K562 (cell line): ENCODE results near the gene ATXN7L1. TPM values are rescaled to one million over a fixed set of nuclear protein-coding genes. Genes with fewer than 3 reads are reported as not detected.

Experiments used
- ATAC-seq: fragments of 200-7000 bp; cut with Tn5 transposase; 3 replicates; pipeline ENCODE4 v1.9.1; 2020; ENCODE audit warnings: moderate library complexity
- BruUV-seq: library from RNA; stranded (reverse); fragments of 400-500 nt; replicated peaks from 2 replicates; lab custom pipeline; 2021; lab: Mats Ljungman, UMichigan
- CTCF ChIA-PET: fragments of 300-600 bp; formaldehyde crosslinking; extraction: SDS; loops from one replicate; lab custom pipeline; 2021; ENCODE audit warnings: low intra/inter-chr PET ratio; lab: Yijun Ruan, JAX
- POLR2A ChIA-PET: fragments of 300-600, 350-650 bp; sonication (Branson Sonifier 250); formaldehyde crosslinking; extraction: SDS; loops from one replicate; lab custom pipeline; 2021; ENCODE audit warnings: antibody characterized with exemption, inconsistent platforms; lab: Yijun Ruan, JAX
- DNase-seq, 4 experiments: peaks; one replicate each; pipeline versions ENCODE4 v3.0.0 to v3.0.0-alpha.2; 2011 to 2018; ENCODE audit warnings: low spot score in 3 of 4, mixed read lengths in 3 of 4; ENCODE audit errors: extremely low read depth in 1 of 4
- FAIRE-seq: peaks from 2 replicates; lab custom pipeline; 2011; peaks lifted over from hg19 to GRCh38; lab: Jason Lieb, UNC
- H2AFZ ChIP-seq: 2 replicates; pipeline ENCODE4 v1.6.0; 2011; ENCODE audit warnings: low read depth, low read length, control low read depth, inconsistent platforms
- H3K27ac ChIP-seq: fragments of 200-600 bp; 3 replicates; pipeline ENCODE4 v1.8.0; 2011; ENCODE audit warnings: low read depth, mild to moderate bottlenecking, control low read depth, inconsistent platforms, low read length, moderate library complexity, mixed read lengths; ENCODE audit errors: extremely low read depth
- H3K27me3 ChIP-seq, 2 experiments: fragments of 300-600 bp in 1 of 2; 2 replicates in 1 of 2; 3 replicates in 1 of 2; pipeline versions ENCODE4 v1.6.0 to v1.8.0; 2011; ENCODE audit warnings: inconsistent platforms in 2 of 2, low read length in 2 of 2, mild to moderate bottlenecking in 1 of 2, mixed read lengths in 1 of 2, moderate library complexity in 1 of 2; ENCODE audit not compliant: control insufficient read depth in 2 of 2, insufficient read depth in 2 of 2
- H3K36me3 ChIP-seq: fragments of 300-600 bp; 3 replicates; pipeline ENCODE4 v1.8.0; 2011; ENCODE audit warnings: mild to moderate bottlenecking, low read length, inconsistent platforms; ENCODE audit not compliant: control insufficient read depth, insufficient read depth
- H3K4me1 ChIP-seq, 2 experiments: fragments of 200-600 bp in 1 of 2; replicated peaks in 1 of 2; 2 replicates in 1 of 2; 3 replicates in 1 of 2; pipeline versions ENCODE4 v1.5.1 to v1.8.0; 2011; ENCODE audit warnings: inconsistent platforms in 2 of 2, low read length in 2 of 2, mild to moderate bottlenecking in 1 of 2, mixed read lengths in 1 of 2, moderate library complexity in 1 of 2; ENCODE audit not compliant: control insufficient read depth in 2 of 2, insufficient read depth in 2 of 2
- H3K4me2 ChIP-seq: 2 replicates; pipeline ENCODE4 v1.6.1; 2011; ENCODE audit warnings: low read length, control low read depth, inconsistent platforms, mixed read lengths; ENCODE audit not compliant: insufficient read depth
- H3K4me3 ChIP-seq: fragments of 200-600 bp; sonication (generic), shearing (Covaris generic); 2 replicates; pipeline ENCODE4 v1.5.1; 2016; ENCODE audit warnings: control low read depth, inconsistent platforms
- H3K79me2 ChIP-seq: fragments of 200-600 bp; 3 replicates; pipeline ENCODE4 v1.8.0; 2011; ENCODE audit warnings: low read length, inconsistent platforms; ENCODE audit not compliant: control insufficient read depth, insufficient read depth
- H3K9ac ChIP-seq, 2 experiments: 2 replicates each; pipeline versions ENCODE4 v1.6.0 to v1.6.1; 2011; ENCODE audit warnings: low read depth in 2 of 2, low read length in 2 of 2, control low read depth in 1 of 2, inconsistent platforms in 1 of 2, mild to moderate bottlenecking in 1 of 2, mixed read lengths in 1 of 2; ENCODE audit not compliant: insufficient read depth in 1 of 2
- H3K9me1 ChIP-seq: one replicate; pipeline ENCODE4 v1.6.0; 2011; ENCODE audit warnings: inconsistent platforms, mild to moderate bottlenecking, low read length, moderate library complexity; ENCODE audit not compliant: control insufficient read depth, insufficient read depth
- H3K9me3 ChIP-seq: replicated peaks from 2 replicates; pipeline ENCODE4 v1.5.1; 2011; ENCODE audit warnings: low read depth, low read length, inconsistent platforms; ENCODE audit not compliant: control insufficient read depth, insufficient read depth
- H4K20me1 ChIP-seq: replicated peaks from 2 replicates; pipeline ENCODE4 v1.6.1; 2011; ENCODE audit warnings: low read length, inconsistent platforms, mixed read lengths; ENCODE audit not compliant: control insufficient read depth, insufficient read depth
- AFF4 ChIP-seq: sonication (generic); formaldehyde crosslinking; IDR thresholded peaks from 2 replicates; pipeline ENCODE4 v1.8.0; 2023; ENCODE audit warnings: mild to moderate bottlenecking, missing genetic modification reagents
- FOSL1 ChIP-seq: fragments of 200-800 bp; sonication (Bioruptor generic); conservative IDR thresholded peaks from 2 replicates; pipeline ENCODE4 v1.6.1; 2016; ENCODE audit warnings: missing genetic modification characterization, missing compliant biosample characterization
- MCM2 ChIP-seq: fragments of 450-650 bp; IDR thresholded peaks from 2 replicates; pipeline ENCODE4 v1.6.1; 2017; ENCODE audit warnings: low read depth, mild to moderate bottlenecking
- MYNN ChIP-seq, 2 experiments: sonication (generic); formaldehyde crosslinking in 1 of 2; IDR thresholded peaks; 2 replicates each; pipeline versions ENCODE4 v1.5.0 to v1.6.1; 2016 to 2020; ENCODE audit warnings: antibody characterized with exemption in 1 of 2, missing genetic modification reagents in 1 of 2
- NELFE ChIP-seq: IDR thresholded peaks from 2 replicates; pipeline ENCODE4 v1.6.1; 2011; ENCODE audit warnings: mild to moderate bottlenecking; ENCODE audit not compliant: insufficient read depth, insufficient read length
- ZNF263 ChIP-seq: sonication (generic); formaldehyde crosslinking; IDR thresholded peaks from 2 replicates; pipeline ENCODE4 v1.8.0; 2022; ENCODE audit warnings: mild to moderate bottlenecking, missing genetic modification reagents, borderline replicate concordance
- WGBS: fragments of 100-300 bp; shearing (Covaris generic); methylation state at CpG from one replicate; pipeline ENCODE4 v1.1.6; 2016; ENCODE audit warnings: low coverage, mixed read lengths; ENCODE audit not compliant: insufficient coverage; ENCODE audit errors: missing lambda C conversion rate; 5-methylcytosine and 5-hydroxymethylcytosine counted together
- in situ Hi-C: fragments of 300-500 bp; cut with MboI; formaldehyde crosslinking; loops from 4 replicates; pipeline ENCODE4 v1.15.0; 2018; ENCODE audit warnings: inconsistent platforms, mixed read lengths
- intact Hi-C: fragments of 100-400 bp; cut with micrococcal nuclease; formaldehyde crosslinking; loops from 2 replicates; pipeline ENCODE4 v1.14.2; 2022
- polyA plus RNA-seq, 8 experiments: library from polyadenylated mRNA; depleted of rRNA in 4 of 8; stranded (reverse) in 5 of 8; unstranded in 3 of 8; fragments of >200 nt; fragmentation: Nextera tagmentation in 2 of 8; fragmentation: Illumina TruSeq in 1 of 8; extraction: Ambion mirVana in 2 of 8; extraction: Trizol in 1 of 8; gene quantifications; 2 replicates each; pipeline versions ENCODE4 v1.2.1 to v1.2.3, GENCODE V29; 2011 to 2014; ENCODE audit warnings: inconsistent platforms in 1 of 8, missing spikeins in 1 of 8
- total RNA-seq, 7 experiments: library from RNA; depleted of rRNA in 6 of 7; stranded (reverse); fragments of >200 nt in 6 of 7; fragmentation: Illumina TruSeq in 2 of 7; extraction: Trizol in 2 of 7; gene quantifications; 2 replicates each; pipeline versions ENCODE4 v1.2.1 to v1.2.3, GENCODE V29; 2011 to 2021; ENCODE audit warnings: low replicate concordance in 1 of 7
- TF ChIP-seq, protein P1 (sequence below): IDR thresholded peaks from 3 replicates; pipeline ENCODE4 v1.6.1; 2011; ENCODE audit warnings: borderline replicate concordance, mild to moderate bottlenecking; ENCODE audit not compliant: insufficient read length, insufficient read depth
- TF ChIP-seq, protein P2 (sequence below): fragments of 250-450 bp; sonication (Bioruptor Pico); IDR thresholded peaks from 2 replicates; pipeline ENCODE4 v1.4.0; 2020

Gene ATXN7L1
- total and polyA plus RNA-seq, 9 of the 15 experiments (the other 6 are each of a cell fraction or from before 2014, with no cell fraction given) = 6.6 to 13.7 (median 10.7) TPM

DNA sequence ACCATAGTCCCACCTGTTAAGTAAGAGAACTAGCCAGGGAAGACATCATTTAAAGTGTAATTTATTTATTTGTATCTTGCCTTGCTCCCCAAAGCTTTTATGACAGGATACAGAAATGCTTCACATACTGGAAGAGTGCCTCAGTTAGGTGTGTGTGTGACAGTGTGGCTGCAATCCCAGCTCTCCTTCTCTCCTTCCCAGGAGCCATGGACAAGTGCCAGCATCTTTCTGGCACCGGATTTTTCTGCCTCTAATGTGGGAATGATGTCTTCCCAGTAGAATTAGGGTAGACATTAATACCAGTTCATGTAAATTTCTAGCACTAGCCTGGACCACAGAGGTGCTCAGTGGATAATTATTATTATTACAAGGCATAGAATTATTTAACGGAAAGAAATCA lies 30.3 kb upstream of the ATXN7L1 start (continued):
- TF ChIP-seq, protein P1, sequence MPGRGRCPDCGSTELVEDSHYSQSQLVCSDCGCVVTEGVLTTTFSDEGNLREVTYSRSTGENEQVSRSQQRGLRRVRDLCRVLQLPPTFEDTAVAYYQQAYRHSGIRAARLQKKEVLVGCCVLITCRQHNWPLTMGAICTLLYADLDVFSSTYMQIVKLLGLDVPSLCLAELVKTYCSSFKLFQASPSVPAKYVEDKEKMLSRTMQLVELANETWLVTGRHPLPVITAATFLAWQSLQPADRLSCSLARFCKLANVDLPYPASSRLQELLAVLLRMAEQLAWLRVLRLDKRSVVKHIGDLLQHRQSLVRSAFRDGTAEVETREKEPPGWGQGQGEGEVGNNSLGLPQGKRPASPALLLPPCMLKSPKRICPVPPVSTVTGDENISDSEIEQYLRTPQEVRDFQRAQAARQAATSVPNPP = no peak
- no peak for TF ChIP-seq AFF4 (CRISPR knock-in tag)

GRCh38 chr7:105905910-105906568 lies 29.6 kb upstream of the ATXN7L1 start:
- Histone ChIP-seq H3K27me3 (peaks cover 6 to 41% of the 10 kb centered on the region in 2 experiments; a peak in 4 of 5 replicates), H3K4me1 (no peaks in the 10 kb centered on the region), H4K20me1 (no peaks in the 10 kb centered on the region), H3K4me3 (no peak overlapping the region), H2AFZ (no peak overlapping the region), H3K27ac (no peak overlapping the region), H3K9ac (no peak overlapping the region), H3K79me2 (no peaks in the 10 kb centered on the region), H3K9me1 (no peaks in the 10 kb centered on the region), H3K9me3 (0 out of 2 replicates have a peak, but pooled peaks cover 4% of the 10 kb centered on the region), H3K4me2 (no peak overlapping the region), H3K36me3 (no peaks in the 10 kb centered on the region)
- ChIA-PET POLR2A (interaction anchor here (0.7 to 1.6 kb wide), 2 partner anchors 8 to 9 kb away, joined by 3 read pairs; no protein-coding TSS in a partner anchor), CTCF (no interaction called here)
- no peak for TF ChIP-seq MCM2
- TF ChIP-seq, protein P2, sequence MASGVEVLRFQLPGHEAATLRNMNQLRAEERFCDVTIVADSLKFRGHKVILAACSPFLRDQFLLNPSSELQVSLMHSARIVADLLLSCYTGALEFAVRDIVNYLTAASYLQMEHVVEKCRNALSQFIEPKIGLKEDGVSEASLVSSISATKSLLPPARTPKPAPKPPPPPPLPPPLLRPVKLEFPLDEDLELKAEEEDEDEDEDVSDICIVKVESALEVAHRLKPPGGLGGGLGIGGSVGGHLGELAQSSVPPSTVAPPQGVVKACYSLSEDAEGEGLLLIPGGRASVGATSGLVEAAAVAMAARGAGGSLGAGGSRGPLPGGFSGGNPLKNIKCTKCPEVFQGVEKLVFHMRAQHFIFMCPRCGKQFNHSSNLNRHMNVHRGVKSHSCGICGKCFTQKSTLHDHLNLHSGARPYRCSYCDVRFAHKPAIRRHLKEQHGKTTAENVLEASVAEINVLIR (CRISPR knock-in tag) = no peak
- TF ChIP-seq NELFE = no peak
- no peak for TF ChIP-seq FOSL1
- TF ChIP-seq ZNF263 (CRISPR knock-in tag) = peak; percentile 51; the same call in 1 of the 2 replicates
- TF ChIP-seq MYNN (IDR thresholded peaks at IDR 0.05) = no peak
- no peak for TF ChIP-seq MYNN (CRISPR knock-in tag; IDR thresholded peaks at IDR 0.05)
- 1% methylated on average over 8 of the region's 8 CpGs for WGBS
- in situ Hi-C loops (no loop called here), intact Hi-C loops (no loop called here)
- ATAC-seq = no peak; the same call in 2 of the 3 replicates
- no peak for DNase-seq
- FAIRE-seq = no peak
- BruUV-seq = no TSS peak
